Lower leg skin (tissue), 4 donors: ENCODE results near the gene DFFB. TPM values are rescaled to one million over a fixed set of nuclear protein-coding genes. Genes with fewer than 3 reads are reported as not detected.
"Not testable (repeated sequence)": the region's sequence is repeated elsewhere in the genome, so short reads cannot be mapped to it uniquely, and the experiment has no call there.

ENCODE experiments used
- DNase-seq, 2 donors: peaks; one replicate each; pipeline ENCODE4 v3.0.0-alpha.2; 2019; ENCODE audit warnings: low spot score in 2 of 2
- H3K4me3 ChIP-seq: fragments of 200-600 bp; sonication (generic); 2 replicates; pipeline ENCODE4 v1.5.1; 2017; ENCODE audit warnings: mild to moderate bottlenecking, low read depth; ENCODE audit not compliant: poor library complexity, severe bottlenecking
- POLR2A ChIP-seq, 2 donors: fragments of 450-650 bp; IDR thresholded peaks; one replicate each; pipeline ENCODE4 v1.6.1; 2016 to 2017; ENCODE audit warnings: antibody characterized with exemption in 2 of 2, mild to moderate bottlenecking in 1 of 2, moderate library complexity in 1 of 2
- whole genome bisulfite sequencing, 2 donors: methylation state at CpG; one replicate each; pipeline ENCODE4 v1.1.5; 2018; 5-methylcytosine and 5-hydroxymethylcytosine counted together
- intact Hi-C: fragments of 100-400 bp; cut with DNase I; formaldehyde crosslinking; loops from one replicate; pipeline ENCODE4 v1.15.0; 2023; ENCODE audit warnings: low total_unique reads
- total RNA-seq, 4 donors: library from RNA; depleted of rRNA; stranded (reverse); fragments of >200 nt; gene quantifications; one replicate each; pipeline ENCODE4 v1.1.0, GENCODE V29; 2016
- TF ChIP-seq, protein P1 (sequence below), 3 donors: fragments of 450-650 bp; IDR thresholded peaks; one replicate each; pipeline ENCODE4 v1.5.1; 2016; ENCODE audit warnings: antibody characterized with exemption in 3 of 3, mild to moderate bottlenecking in 3 of 3, moderate library complexity in 2 of 3

DFFB gene
- total RNA-seq, 4 donors from 2014 or later, result 3.0 to 10.3 (median 6.8) TPM

DNA sequence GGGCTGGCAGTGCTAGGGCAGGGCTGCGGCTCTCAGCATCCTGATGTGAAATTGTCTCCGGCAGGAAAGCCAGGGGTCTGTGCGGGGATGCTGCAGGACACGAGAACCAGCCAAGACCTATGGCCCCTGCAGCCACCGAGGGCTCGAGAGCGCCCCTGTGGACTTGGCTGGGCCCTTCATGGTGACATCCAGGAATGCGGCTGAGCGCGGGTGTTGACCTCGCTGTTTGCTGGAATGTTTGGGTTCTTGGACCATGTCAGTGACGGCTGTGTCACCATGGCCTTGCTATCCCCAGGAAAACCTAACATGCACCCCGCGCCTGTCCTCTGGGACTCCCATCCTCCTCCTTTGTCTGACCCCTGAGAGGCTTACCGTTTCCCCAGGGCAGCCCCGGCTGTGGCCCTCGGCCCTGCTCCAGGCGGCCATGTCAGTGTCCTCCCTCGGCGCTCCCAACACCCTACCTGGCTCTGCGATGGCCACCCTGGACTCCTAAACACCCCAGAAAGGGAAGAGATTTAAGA lies 57.1 kb downstream of the DFFB start:
- 95% methylated on average over 16 to 18 of the region's 21 CpGs for WGBS, 2 donors
- DNase-seq, result peak in 1 of 2 donors; percentile 65
- intact Hi-C loops, result no loop called here
- TF ChIP-seq, protein P1, sequence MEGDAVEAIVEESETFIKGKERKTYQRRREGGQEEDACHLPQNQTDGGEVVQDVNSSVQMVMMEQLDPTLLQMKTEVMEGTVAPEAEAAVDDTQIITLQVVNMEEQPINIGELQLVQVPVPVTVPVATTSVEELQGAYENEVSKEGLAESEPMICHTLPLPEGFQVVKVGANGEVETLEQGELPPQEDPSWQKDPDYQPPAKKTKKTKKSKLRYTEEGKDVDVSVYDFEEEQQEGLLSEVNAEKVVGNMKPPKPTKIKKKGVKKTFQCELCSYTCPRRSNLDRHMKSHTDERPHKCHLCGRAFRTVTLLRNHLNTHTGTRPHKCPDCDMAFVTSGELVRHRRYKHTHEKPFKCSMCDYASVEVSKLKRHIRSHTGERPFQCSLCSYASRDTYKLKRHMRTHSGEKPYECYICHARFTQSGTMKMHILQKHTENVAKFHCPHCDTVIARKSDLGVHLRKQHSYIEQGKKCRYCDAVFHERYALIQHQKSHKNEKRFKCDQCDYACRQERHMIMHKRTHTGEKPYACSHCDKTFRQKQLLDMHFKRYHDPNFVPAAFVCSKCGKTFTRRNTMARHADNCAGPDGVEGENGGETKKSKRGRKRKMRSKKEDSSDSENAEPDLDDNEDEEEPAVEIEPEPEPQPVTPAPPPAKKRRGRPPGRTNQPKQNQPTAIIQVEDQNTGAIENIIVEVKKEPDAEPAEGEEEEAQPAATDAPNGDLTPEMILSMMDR (IDR thresholded peaks at IDR 0.05), result no peak
- TF ChIP-seq POLR2A (IDR thresholded peaks at IDR 0.05), result no peak
- H3K4me3 ChIP-seq, result no peak overlapping the region

DNA sequence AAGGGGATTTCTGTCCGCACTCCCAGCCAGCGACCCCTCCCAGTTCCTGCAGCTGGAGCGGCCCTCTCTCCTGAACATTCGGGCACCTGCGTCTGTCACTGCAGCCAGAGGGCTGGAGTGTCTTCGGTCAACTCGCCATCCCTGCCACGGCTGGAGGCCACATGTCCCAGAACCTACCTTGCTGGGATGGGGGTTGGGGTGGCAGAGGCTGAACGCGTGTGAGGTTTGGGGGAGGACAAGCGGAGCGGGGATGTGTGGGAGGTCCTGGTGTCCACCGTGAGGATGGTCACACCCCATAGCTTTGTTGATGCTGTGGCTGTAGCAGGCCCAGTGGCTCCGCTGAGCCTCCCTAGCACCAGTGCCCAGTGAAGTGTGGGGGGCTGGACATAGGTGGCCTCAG lies 57.6 kb downstream of the DFFB start:
- TF ChIP-seq, protein P1 (IDR thresholded peaks at IDR 0.05), result no peak
- no peak for TF ChIP-seq POLR2A (IDR thresholded peaks at IDR 0.05)
- intact Hi-C loops, result no loop called here
- peak in 1 of 2 donors; percentile 71 for DNase-seq
- WGBS, 2 donors, result 89 to 91% methylated on average over 13 to 14 of the region's 14 CpGs
- no peak overlapping the region for H3K4me3 ChIP-seq

DNA sequence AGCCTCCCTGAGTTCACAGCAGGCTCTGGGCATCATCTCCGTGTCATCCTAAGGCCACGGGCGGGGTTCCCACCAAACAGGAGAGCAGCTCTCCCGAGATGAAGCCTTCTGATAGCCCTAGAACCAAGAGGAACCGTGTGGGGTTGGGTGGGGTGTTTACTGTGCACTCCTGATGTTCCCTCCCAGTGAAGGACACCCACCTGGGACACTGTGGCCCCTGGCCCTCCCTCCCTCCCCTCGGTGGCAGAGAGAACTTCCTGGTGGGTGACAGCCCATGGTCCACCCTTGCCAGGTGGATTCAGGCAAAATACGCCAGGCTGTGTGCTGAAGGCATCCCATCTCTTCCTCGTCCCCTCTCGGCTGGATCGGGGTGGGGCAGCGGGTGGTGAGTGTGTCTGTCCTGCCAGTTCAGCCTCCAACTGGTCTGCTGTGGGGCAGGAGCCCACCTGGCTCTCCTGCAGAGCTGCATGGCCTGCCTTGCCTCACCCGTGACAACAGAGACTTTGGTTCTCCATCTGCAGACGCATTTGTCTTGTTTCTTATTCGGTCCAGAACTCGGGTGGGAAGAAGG lies 58.4 kb downstream of the DFFB start:
- DNase-seq, result peak in 1 of 2 donors; percentile 72
- TF ChIP-seq, protein P1 (IDR thresholded peaks at IDR 0.05), result no peak
- TF ChIP-seq POLR2A (IDR thresholded peaks at IDR 0.05), result no peak
- intact Hi-C loops, result no loop called here
- no peak overlapping the region for H3K4me3 ChIP-seq
- WGBS, 2 donors, result 85% methylated on average over 14 of the region's 15 CpGs

DNA sequence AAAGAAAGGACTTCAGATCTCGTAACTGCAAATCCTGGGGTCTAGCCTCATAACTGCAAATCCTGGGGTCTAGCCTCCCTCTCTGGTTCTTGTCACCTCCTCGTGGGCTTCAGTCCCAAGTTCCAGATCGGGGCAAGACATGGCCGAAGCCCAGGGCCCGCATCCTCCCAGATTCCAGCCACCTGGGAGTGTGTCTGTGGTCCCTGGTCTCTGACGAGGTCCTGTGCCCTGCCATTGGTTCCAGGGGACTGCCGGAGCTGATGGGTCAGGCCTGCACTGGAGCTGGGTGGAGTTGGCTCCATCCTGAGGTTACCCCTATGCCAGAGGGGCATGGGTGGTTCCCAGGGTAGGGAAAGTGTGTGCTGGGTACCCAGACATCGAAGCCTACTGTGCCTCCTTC lies 60.5 kb downstream of the DFFB start:
- TF ChIP-seq, protein P1 (IDR thresholded peaks at IDR 0.05), result no peak
- no peak for TF ChIP-seq POLR2A (IDR thresholded peaks at IDR 0.05)
- peak in 1 of 2 donors; percentile 48 for DNase-seq
- intact Hi-C loops, result no loop called here
- 80 to 87% methylated on average over 7 to 8 of the region's 8 CpGs for WGBS, 2 donors
- no peak overlapping the region for H3K4me3 ChIP-seq

DNA sequence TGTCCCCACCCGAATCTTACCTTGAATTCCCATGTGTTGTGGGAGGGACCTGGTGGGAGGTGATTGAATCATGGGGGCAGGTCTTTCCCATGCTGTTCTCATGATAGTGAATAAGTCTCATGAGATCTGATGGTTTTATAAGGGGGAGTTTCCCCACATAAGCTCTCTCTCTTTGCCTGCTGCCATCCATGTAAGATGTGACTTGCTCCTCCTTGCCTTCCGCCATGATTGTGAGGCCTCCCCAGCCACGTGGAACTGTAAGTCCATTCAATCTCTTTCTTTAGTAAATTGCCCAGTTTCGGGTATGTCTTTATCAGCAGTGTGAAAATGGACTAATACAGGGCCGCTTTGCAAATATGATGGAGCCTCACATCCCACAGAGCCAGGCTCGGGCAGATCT lies 61.1 kb downstream of the DFFB start:
- WGBS, 2 donors, result 59 to 78% methylated on average over 6 of the region's 6 CpGs
- H3K4me3 ChIP-seq, intact Hi-C loops, DNase-seq: not testable (repeated sequence)

DNA sequence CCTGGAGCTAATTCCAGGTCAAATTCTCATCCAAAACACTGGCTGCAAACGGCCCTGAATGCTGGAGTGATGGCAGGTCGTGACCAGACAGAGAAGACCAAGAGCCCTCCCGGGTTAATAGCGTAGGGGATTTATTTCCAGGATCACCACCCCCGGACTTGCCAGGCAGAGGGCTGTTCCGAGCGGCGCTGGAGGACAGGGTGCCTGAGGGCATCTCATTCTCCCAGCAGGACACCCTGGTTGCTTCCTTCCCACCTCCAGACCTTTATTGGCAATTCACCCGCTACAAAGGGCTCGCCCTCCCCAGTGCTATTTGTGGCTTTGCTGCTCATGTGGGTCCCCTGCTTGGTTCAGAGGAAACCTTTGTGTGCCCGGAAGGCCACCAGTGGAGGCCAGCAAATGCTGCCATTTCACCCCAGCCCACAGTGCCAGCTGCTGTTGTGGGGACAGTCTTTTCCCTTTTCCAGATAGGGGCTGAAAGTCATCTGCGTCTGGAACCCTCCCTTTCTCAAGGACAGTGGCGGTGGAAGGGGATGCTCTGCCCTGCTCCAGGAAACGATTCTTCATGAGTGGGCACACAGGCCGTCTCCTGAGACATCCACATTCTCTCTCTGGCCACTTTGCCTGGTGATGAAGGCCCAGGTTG lies 61.8 kb downstream of the DFFB start:
- H3K4me3 ChIP-seq, result no peak overlapping the region
- DNase-seq, result no peak
- WGBS, 2 donors, result 58 to 68% methylated on average over 15 of the region's 15 CpGs
- intact Hi-C loops, result no loop called here
- TF ChIP-seq, protein P1 (IDR thresholded peaks at IDR 0.05), result no peak
- no peak for TF ChIP-seq POLR2A (IDR thresholded peaks at IDR 0.05)
